HAP-1 (cell line): Measurements from ENCODE around the gene GLRX5.
"Not testable (repeated sequence)": the region's sequence is repeated elsewhere in the genome, so short reads cannot be mapped to it uniquely, and the experiment has no call there.

Experiments used
- DNase-seq, 2 experiments: peaks; one replicate each; pipeline ENCODE4 v3.0.0-alpha.2; 2016 to 2020; ENCODE audit warnings: low spot score in 2 of 2
- H3K27me3 ChIP-seq: fragments of 250-450 bp; sonication (Bioruptor Pico); 2 replicates; pipeline ENCODE4 v1.5.1; 2020; ENCODE audit warnings: low read depth, mild to moderate bottlenecking, moderate library complexity
- H3K36me3 ChIP-seq: fragments of 250-450 bp; sonication (Bioruptor Pico); replicated peaks from 2 replicates; pipeline ENCODE4 v1.5.1; 2020; ENCODE audit warnings: mild to moderate bottlenecking
- H3K4me1 ChIP-seq: fragments of 250-450 bp; sonication (Bioruptor Pico); 2 replicates; pipeline ENCODE4 v1.5.1; 2020; ENCODE audit warnings: mild to moderate bottlenecking
- H3K4me3 ChIP-seq: fragments of 250-450 bp; sonication (Bioruptor Pico); 2 replicates; pipeline ENCODE4 v1.5.1; 2020; ENCODE audit warnings: mild to moderate bottlenecking, moderate library complexity
- H3K9me3 ChIP-seq: fragments of 250-450 bp; sonication (Bioruptor Pico); 2 replicates; pipeline ENCODE4 v1.5.1; 2020; ENCODE audit warnings: mild to moderate bottlenecking, moderate library complexity
- in situ Hi-C: fragments of 300-500 bp; cut with MboI; formaldehyde crosslinking; loops from 3 replicates; pipeline ENCODE4 v1.14.3; 2020; ENCODE audit warnings: low sequenced_read_pairs, inconsistent platforms, mixed read lengths

GLRX5 gene

GRCh38 chr14:95585953-95586620 is 51.2 kb downstream of the GLRX5 start:
- Histone ChIP-seq H3K4me1 (no peaks in the 10 kb centered on the region), H3K4me3 (no peak overlapping the region), H3K9me3 (no peaks in the 10 kb centered on the region; the same call in 1 of the 2 replicates), H3K36me3 (no peaks in the 10 kb centered on the region), H3K27me3 (no peaks in the 10 kb centered on the region)
- no peak for DNase-seq
- in situ Hi-C loops, result no loop called here

- H3K36me3 ChIP-seq, H3K27me3 ChIP-seq, H3K9me3 ChIP-seq, DNase-seq, H3K4me1 ChIP-seq, H3K4me3 ChIP-seq, in situ Hi-C loops: not testable (repeated sequence)
Observed at GRCh38 chr14:95591182-95591581, 56.3 kb downstream of the GLRX5 start.
